SIG-M5 treated with dmso at 0.1 percent for 504 hours (cell line): ENCODE measurements around the gene LRSAM1.
"Not testable (repeated sequence)": the region's sequence is repeated elsewhere in the genome, so short reads cannot be mapped to it uniquely, and the experiment has no call there.

Source experiments
- DNase-seq: peaks from one replicate; lab custom pipeline; 2025; ENCODE audit not compliant: unreplicated experiment; lab: John Stamatoyannopoulos, UW

LRSAM1 gene

DNA sequence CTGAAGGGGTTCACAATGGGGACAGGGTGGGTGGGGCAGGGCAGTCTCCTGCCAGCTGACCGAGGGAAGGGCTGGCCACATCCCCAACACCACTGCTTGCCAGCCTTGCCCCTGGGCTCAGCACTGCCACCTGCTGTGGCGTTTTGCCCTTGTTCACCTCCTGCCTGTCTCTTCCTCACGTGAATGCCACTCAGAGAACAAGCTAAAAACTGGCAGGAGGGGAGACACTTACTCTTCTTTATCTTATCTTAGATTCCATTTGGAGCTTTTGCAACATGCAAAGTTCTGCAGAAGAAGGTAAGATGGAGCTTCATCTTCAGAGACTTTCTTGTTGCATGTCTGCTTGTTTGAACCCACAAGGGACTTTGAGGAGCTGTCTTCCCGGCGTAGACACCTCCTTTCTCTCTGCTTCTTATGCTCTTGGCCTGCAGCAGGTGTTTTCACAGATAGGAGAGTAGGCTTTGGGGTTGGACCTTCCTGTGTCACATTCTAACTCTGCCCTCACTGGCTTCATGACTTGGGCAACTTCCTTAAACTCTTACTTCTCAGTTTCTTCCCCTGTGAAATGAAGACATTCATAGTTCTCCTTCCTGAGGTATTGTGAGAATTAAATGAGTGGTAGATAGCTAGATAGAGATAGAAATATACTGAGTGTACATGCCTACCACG lies 4.1 kb downstream of the LRSAM1 start:
- DNase-seq, result peak; percentile 84

DNA sequence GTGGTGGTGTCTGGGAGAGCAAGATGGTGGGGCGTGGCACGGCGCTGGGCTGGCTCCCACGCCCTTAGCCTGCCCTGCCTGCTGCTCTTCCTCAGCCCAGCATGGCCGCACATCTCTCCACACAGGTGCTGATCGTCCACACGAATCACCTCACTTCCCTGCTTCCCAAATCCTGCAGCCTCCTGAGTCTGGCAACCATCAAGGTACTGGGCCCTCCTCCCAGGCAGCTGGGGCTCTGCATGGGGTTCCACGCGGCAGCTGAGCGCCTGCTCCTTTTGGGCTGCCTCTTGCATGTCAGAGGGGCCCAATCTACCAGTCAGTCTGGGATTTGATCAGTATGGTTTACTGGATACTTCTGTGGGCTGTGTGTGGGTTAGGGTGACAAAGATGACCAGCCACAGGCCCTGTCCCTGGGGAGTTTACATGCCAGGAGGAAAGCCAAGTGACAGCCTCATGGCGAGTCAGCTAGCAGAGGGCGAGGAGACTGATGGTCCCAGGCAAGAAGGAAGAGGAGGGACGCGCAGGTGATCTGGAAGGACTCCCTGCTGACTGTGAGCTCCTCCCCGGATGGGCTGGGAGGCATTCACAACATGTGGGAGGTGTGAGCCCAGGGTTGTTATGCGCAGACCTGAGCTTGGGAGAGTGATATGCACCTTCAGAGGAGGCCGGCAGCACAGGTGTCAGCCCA lies 6.0 kb downstream of the LRSAM1 start:
- no peak for DNase-seq

DNA sequence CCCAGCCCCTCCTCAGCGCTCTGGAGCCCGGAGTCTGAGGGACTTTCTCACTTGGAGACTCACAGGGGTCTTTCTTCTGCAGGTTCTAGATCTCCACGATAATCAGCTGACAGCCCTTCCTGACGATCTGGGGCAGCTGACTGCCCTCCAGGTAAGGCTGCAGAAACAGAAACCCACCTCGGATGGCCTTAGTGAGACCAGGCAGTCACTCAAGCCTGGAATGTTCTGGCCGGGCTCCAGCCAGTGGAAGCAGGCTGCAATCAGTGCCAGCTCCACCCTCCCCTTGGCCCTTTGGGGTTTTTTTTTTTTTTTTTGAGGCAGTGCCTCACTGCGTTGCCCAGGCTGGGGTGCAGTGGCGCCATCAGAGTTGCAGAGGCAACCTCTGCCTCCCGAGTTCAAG lies 7.6 kb downstream of the LRSAM1 start:
- no peak for DNase-seq

DNA sequence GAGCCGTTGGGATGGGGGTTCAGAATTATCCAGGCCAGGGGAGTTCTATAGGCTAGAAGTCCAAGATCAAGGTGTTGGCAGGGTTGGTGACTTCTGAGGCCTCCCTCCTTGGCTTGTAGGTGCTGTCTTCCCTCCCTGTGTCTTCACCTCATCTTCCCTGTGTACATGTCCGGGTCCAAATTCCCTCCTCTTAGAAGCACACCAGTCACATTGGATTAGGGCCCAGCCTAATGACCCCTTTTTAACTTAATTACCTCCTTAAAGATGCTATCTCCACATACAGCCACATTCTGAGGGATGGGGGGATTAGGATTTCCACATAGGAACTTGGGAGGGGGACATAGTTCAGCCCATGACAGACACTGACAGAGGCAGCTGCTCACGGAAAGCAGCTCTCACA lies 12.1 kb downstream of the LRSAM1 start:
- no peak for DNase-seq

DNA sequence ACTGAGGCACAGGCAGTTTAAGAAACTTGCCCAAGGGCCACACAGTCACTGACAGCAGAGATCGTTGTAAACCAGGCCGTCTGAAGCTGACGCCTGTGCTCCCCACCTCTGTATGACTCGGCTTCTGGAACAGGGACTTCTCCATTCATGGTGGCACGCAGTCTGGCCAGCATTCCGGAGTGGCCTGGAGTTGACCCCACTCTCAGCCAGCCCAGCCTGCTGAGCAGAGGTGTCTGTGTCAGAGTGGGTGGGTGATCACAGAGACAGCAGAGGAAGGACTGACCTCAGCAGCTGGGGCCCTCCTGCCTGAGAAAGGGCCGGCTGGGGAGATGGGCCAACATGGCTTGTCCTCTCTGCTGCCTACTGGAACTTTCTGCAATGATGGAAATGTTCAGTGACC lies 12.6 kb downstream of the LRSAM1 start:
- DNase-seq, result no peak

DNA sequence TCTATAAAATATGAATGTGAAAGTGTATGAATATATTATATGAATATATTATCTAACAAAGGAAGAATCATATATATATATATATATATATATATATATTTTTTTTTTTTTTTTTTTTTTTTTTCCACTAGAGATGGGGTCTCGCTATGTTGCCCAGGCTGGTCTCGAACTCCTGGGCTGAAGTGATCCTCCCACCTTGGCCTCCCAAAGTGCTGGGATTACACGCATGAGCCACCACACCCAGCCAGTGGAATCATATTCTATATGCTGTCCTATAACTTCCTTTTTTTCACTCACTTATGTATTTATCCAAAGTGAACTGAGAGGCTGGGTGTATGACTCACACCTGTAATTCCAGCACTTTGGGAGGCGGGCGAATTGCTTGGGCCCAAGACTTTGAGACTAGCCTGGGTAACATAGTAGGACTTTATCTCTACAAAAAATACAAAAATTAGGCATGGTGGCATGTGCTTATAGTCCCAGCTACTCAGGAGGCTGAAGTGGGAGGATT lies 15.2 kb downstream of the LRSAM1 start:
- not testable (repeated sequence) for DNase-seq

DNA sequence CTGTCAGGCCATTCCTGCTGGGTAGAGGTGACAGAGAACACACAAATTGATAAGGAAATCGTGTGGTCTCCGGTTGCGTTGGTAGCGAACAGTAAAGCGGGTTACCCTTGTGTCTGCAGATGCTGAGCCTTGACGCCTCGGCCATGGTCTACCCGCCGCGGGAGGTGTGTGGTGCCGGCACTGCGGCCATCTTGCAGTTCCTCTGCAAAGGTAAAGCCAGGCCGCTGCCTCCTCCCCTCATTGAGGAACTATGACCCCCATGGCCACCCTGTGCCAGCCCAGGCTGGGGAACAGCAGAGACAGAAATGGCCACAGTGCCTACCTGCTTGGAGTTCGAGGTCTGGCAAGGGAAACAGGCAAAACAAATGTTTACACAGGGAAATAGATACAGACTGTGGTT lies 16.3 kb downstream of the LRSAM1 start:
- no peak for DNase-seq

DNA sequence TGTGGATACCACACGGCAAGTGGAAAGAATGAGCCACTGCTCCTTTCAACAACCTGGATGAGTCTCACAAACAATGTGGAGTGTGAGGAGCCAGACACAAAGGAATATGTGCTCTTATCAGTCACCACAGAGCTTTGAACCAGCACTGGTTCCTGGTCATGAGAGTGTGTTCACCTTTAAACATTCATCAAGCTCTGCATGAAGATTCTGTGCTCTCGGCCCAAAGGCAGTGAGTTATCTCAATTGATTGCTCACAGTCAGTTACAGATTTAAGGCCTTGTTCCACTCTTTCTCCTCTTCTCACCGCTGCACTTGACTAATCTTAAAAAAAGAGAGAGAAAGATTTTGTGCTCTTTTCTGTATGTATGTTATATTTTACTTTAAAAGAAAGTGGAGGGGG lies 19.4 kb downstream of the LRSAM1 start:
- DNase-seq, result no peak

DNA sequence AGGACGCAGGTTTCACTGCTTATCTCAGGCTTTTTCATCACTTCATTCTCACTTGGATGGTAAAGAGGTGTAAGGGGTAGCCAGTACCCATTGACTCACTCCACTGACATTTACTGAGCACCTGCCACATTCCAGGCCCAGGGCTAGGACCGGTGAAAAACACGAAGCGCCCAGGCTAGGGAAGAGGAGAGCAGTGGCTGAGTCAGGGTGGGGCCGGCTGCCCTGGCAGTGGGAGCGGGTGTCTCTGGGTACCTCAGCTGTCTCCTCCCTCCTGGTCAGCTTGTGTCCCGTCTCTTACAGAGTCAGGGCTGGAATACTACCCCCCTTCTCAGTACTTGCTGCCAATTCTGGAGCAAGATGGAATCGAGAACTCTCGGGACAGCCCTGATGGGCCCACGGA lies 22.2 kb downstream of the LRSAM1 start:
- DNase-seq, result no peak

DNA sequence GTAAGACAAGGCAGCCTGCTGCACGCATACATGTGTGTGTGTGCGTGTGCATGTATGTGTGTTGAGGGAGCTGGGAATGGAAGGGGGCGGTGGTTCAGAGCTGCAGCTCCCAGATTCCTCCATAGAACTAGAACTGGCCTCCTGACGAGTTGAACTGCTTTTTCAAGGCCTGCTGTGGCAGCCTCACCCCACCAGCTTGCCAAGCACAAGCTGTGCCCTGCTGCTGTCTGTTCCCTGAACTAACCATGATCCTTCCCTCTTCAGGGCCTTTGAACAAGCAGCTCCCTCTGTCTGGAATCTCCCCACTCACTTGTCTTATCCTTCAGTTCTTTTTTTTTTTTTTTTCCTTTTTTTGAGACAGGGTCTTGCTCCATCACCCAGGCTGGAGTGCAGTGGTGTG lies 22.6 kb downstream of the LRSAM1 start:
- no peak for DNase-seq

DNA sequence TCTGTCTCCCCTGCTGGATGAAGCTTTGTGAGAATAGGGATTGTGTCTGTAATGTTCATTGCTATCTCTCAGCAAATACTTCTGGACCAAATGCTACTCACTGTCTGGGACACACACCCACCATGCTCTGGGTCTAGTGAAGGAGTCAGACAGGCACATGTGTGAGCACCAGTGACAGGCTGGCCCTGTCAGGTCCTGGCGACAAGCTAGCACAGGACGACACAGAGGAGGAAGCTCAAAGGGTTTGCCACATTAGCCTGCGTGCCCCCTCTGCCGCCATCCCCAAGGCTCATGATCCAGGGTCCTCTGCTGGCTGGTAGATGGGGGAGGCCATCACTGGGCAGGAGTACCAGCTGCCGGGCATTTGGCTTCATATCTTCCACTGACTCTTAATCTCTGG lies 23.3 kb downstream of the LRSAM1 start:
- no peak for DNase-seq

DNA sequence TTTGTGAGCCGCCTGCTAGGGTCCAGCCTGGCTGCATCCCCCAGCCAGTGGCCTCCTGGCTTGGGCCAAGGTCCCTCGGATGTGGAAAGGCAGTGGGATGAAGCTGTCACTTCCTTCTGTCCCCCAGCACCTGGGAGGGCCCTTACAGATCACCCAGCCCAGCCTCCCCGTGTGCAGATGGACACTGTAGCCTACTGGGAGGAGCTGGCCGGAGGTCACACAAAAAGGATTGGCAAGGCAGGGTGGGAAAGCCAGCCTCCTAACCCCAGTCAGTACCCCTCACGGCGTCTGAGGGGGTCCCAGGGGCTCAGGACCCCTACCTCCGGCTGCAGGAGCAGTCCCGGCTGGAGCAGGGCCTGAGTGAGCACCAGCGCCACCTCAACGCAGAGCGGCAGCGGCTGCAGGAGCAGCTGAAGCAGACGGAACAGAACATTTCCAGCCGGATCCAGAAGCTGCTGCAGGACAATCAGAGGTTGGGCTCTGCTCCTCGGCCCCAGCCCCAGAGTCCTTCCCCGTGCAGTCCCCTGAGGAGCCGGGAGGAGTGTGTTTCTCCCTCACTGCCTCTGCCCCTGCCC lies 28.3 kb downstream of the LRSAM1 start:
- no peak for DNase-seq

DNA sequence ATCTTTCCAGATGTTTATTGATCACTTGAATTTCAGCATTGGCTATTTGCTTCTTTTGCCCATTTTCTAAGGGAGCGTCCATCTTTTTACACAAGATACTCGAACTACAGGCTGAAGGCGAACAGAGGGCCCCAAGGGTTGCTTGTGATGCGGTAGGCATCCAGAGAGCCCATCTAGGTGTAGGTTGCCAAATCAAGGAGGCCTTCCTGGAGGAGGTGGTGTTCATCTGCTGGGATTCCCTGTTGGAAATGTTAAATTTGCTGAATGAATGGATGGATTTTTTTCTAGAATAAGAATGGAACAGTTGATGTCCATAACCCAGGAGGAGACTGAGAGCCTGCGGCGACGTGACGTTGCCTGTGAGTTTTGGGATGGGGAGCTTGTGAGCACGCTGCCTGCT lies 31.4 kb downstream of the LRSAM1 start:
- DNase-seq, result no peak

DNA sequence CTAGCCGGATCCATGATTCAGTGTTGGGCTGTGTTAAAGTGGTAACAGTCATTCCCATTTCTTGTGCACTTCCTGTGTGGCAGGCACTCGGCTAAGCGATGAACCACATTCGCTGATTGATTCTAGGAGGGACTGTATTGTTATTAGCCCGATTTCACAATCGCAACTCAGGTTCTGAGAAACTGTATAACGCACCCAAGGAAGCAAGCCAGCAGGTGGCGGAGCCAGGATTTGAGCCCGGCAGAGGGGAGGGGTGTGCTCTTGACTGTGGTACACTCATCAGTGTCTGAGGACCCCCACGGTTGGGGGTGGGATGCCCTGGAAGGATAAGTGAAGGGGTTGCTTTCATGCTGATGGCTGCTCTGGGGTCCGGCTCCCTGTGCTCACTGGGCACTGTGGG lies 34.7 kb downstream of the LRSAM1 start:
- DNase-seq, result no peak

DNA sequence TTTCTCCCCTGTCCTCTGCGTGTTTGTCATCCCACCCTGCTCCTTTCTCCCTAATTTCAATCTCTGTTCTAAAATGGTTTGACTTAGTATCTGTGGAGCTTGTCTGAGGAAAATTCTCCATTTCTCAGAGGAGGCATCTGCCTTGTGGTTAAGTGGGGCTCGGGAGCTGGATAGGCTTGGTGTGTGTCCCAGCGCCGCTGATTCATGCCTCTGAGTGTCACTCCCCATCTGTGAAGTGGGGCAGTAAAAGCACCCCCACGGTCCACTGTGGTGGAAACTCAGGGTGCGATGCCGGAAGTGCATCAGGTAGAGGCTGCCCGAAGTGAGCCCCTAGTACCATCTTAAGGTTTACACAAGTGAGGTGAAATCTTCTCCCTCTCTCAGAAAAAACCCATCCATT lies 37.6 kb downstream of the LRSAM1 start:
- DNase-seq, result no peak

DNA sequence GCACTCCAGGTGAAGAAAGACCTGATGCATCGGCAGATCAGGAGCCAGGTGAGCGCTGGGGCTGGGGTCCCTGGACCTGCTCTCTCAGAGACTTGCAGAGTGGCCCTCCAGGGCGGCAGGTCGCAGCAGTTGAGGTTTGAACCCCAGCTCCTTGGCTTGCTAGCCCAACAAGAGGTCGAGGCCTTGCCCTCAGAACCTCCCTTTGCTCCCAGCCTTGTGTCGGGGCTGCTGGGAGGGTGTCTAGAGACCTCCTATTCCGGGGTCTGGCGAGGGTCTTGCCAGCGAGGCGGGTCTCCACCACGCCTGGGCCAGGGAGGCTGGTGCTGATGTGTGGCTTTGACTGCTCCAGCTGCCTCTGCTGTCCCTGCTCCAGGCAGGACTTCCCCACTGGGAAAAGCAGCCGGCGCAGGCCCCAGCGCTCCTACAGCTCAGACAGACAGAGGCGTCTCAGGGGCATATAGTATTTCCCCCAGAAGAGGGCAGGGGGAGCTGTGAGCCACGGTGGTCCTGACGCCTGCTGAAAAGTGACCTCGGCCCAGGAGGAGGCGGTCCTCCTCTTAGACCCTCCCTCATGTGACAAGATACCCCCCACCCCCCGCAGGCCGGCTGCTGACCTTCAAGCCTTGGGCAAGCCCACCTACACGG lies 38.3 kb downstream of the LRSAM1 start:
- no peak for DNase-seq

DNA sequence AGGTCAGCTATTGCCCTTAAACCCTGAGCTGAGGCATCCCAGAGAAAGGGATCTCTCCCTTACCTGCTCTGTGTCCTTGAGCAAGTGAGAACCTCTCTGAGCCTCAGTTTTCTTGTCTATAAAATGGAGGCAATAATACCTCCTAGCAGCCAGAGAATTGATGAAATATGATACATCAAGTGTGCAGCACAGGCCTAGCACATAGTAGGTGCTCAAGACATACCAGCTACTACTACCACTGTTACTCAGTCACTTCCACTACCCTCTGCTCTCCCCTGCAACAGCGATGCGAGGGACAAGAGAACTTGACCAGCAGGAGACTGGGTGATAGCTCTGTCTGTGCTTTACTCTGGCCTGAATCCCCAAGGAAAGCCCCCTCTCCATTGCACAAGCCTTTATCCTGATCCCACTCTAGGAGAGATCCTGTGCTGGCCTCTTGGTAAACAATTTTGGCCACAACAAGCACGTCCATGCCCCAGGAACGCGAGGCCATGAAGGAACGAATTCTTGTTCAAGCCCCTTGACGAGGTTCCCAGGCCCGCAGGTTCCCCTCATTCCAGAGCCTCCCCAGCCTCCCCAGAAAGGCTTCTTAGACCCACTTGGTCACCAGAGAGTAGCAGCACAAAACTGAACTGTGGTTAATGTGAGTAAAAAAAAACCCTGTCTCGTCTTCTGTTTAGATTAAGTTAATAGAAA lies 39.4 kb downstream of the LRSAM1 start:
- DNase-seq, result no peak

DNA sequence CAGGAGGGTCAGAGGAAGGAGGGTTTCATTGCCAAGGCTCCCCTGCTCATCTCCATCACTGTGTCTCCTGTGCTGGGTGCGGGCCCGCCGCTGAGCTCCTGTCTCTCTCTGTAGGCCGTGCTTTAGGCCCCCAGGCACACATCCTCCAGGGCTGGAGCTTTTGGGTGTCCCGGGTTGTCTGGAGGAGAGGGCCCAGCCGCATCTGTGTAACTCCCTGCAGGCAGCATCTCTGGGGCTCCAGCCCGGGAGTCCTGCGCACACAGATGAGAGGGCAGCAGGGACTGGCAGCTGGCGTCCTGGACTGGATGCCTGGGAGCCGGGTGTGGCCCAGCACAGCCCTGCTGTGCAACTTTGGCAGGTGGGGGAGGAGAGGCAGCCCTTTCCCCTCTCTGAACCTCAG lies 40.2 kb downstream of the LRSAM1 start:
- no peak for DNase-seq

DNA sequence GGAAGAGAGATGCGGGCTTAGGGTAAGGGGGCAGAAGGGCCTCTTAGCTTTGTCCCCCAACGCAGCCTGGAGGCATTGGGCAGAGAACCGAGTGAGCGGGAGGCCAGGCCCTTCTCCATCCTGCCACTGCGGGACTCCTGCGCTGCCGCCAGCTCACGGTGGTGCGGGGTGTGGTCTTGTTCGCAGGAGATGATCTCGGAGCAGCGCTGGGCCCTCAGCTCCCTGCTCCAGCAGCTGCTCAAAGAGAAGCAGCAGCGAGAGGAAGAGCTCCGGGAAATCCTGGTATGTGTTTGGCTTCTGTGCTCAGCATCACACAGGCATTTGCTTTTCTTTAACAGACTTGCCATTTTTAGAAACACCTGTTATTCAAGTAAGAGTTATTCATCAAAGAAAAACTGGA lies 41.3 kb downstream of the LRSAM1 start:
- DNase-seq, result no peak

DNA sequence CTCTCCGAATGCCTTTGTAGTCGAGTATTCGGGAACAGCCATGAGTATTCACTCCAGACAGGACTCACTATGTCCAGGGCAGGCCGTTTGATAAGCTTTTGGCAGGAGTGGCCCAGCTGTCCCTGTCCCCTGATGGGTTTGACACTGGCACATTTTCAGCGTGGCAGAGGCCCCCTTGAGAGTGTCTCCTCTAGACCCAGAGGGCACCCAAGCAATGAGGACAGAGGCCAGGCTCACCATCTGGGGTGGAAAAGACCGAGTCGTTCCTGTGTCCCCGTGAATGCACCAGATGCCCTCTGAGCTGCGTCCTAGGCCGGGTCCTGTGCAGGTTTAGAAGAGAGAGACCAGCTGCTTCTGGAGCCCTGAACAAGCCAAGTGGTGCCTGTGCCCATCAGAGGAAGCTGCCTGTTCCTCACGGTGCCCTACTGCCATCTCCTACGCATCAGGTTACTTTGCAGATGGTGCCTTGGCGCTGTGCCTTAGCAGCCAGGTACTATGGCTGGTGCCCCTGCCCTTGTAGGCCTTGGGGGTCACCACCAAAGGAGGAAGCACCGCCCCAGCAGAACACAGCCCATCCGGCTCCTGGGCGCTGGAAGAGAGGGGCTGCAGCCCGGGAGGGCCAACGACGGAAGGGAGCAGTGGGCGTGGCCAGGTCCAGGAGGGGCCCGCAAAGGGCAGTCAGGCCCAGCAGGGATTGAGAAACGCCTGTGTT lies 42.4 kb downstream of the LRSAM1 start:
- no peak for DNase-seq

DNA sequence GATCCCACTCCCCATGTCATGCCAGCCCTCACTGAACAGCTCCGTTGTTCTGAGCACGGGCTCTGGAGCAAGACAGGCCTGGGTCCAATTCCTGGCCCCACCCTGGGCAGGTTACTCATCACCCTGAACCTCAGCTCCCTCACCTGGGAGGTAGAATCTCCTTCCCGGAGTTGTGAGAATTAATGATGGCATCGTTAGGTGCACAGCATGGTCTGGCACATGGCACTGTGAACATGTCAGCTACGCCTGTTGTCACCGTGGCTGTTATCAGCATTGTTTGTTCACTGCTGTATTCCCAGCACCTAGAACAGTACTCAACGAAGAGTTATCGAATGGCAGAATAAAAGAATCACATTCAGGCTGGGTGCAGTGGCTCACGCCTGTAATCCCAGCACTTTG lies 43.0 kb downstream of the LRSAM1 start:
- DNase-seq, result no peak
